ENCODE results near the gene ZNF407. TPM values are rescaled to one million over a fixed set of nuclear protein-coding genes. Genes with fewer than 3 reads are reported as not detected.

ZNF407 gene
- total RNA-seq, 5 donors from 2014 or later (not counting 1 experiment from before 2014, with no cell fraction given): 22.9 to 37.4 (median 24.4) TPM

GRCh38 chr18:74665346-74665745 is 67.7 kb downstream of the ZNF407 start:
- Mint-ChIP-seq H3K4me1 (peaks cover 0 to 5% (median 0%) of the 10 kb centered on the region in 3 donors), H3K9me3 (no peaks in the 10 kb centered on the region), H3K4me3 (no peak overlapping the region), H3K27me3 (no peaks in the 10 kb centered on the region), H3K36me3 (peaks cover 40% of the 10 kb centered on the region), H3K27ac (no peak overlapping the region)
- Histone ChIP-seq H3K9me3 (no peaks in the 10 kb centered on the region), H3K4me3 (ENCODE audit: control insufficient read depth in 1 of 2, extremely low read depth in 1 of 2, low read length in 1 of 2) (no peak overlapping the region), H3K27me3 (replicated peaks in 1 of 2; ENCODE audit: control insufficient read depth in 2 of 2, extremely low read depth in 1 of 2, insufficient read depth in 2 of 2, low read length in 1 of 2) (no peaks in the 10 kb centered on the region), H3K36me3 (ENCODE audit: control insufficient read depth in 2 of 2, extremely low read depth in 1 of 2, insufficient read depth in 1 of 2, low read length in 1 of 2) (peaks cover 0 to 6% of the 10 kb centered on the region in 2 donors), H3K4me1 (ENCODE audit: control insufficient read depth in 1 of 2, extremely low read depth in 1 of 2, insufficient read depth in 2 of 2, low read length in 2 of 2) (no peaks in the 10 kb centered on the region), H3K27ac (ENCODE audit: low read length) (no peak overlapping the region)
- ChIA-PET POLR2A (no interaction called here), CTCF (interaction anchor here in 1 of 2 donors (0.6 kb wide), 1 partner anchor 183 kb away, joined by 5 read pairs; no protein-coding TSS in a partner anchor)
- ATAC-seq (replicated peaks in 1 of 4) (no peak), DNase-seq (no peak)
- 100% methylated on average over 1 of the region's 4 CpGs for WGBS (ENCODE audit: insufficient coverage)

GRCh38 chr18:74665905-74666304 is 68.2 kb downstream of the ZNF407 start:
- H3K36me3 Mint-ChIP-seq: peaks cover 42% of the 10 kb centered on the region
- H3K27ac ChIP-seq (ENCODE audit: low read length): no peak overlapping the region
- peaks cover 0 to 5% (median 0%) of the 10 kb centered on the region in 3 donors for H3K4me1 Mint-ChIP-seq
- no peaks in the 10 kb centered on the region for H3K4me1 ChIP-seq (ENCODE audit: control insufficient read depth in 1 of 2, extremely low read depth in 1 of 2, insufficient read depth in 2 of 2, low read length in 2 of 2)
- no peak overlapping the region for H3K4me3 ChIP-seq (ENCODE audit: control insufficient read depth in 1 of 2, extremely low read depth in 1 of 2, low read length in 1 of 2)
- no peak overlapping the region for H3K4me3 Mint-ChIP-seq
- 96% methylated on average over 9 of the region's 9 CpGs for WGBS (ENCODE audit: insufficient coverage)
- POLR2A ChIA-PET: no interaction called here
- no peak overlapping the region for H3K27ac Mint-ChIP-seq
- peaks cover 0 to 6% of the 10 kb centered on the region in 2 donors for H3K36me3 ChIP-seq (ENCODE audit: control insufficient read depth in 2 of 2, extremely low read depth in 1 of 2, insufficient read depth in 1 of 2, low read length in 1 of 2)
- no peak for ATAC-seq (replicated peaks in 1 of 4)
- DNase-seq: no peak
- no peaks in the 10 kb centered on the region for H3K9me3 Mint-ChIP-seq
- CTCF ChIA-PET: no interaction called here
- no peaks in the 10 kb centered on the region for H3K27me3 ChIP-seq (replicated peaks in 1 of 2; ENCODE audit: control insufficient read depth in 2 of 2, extremely low read depth in 1 of 2, insufficient read depth in 2 of 2, low read length in 1 of 2)
- H3K9me3 ChIP-seq: no peaks in the 10 kb centered on the region
- H3K27me3 Mint-ChIP-seq: no peaks in the 10 kb centered on the region

GRCh38 chr18:74669136-74669798 is 71.6 kb downstream of the ZNF407 start:
- H3K4me1 ChIP-seq (ENCODE audit: control insufficient read depth in 1 of 2, extremely low read depth in 1 of 2, insufficient read depth in 2 of 2, low read length in 2 of 2): no peaks in the 10 kb centered on the region
- H3K27me3 ChIP-seq (replicated peaks in 1 of 2; ENCODE audit: control insufficient read depth in 2 of 2, extremely low read depth in 1 of 2, insufficient read depth in 2 of 2, low read length in 1 of 2): no peaks in the 10 kb centered on the region
- H3K9me3 Mint-ChIP-seq: no peaks in the 10 kb centered on the region
- no peak for ATAC-seq (replicated peaks in 1 of 4)
- CTCF ChIA-PET: no interaction called here
- H3K9me3 ChIP-seq: no peaks in the 10 kb centered on the region
- no peak for DNase-seq
- no peak overlapping the region for H3K27ac Mint-ChIP-seq
- no peaks in the 10 kb centered on the region for H3K27me3 Mint-ChIP-seq
- H3K36me3 Mint-ChIP-seq: peaks cover 62% of the 10 kb centered on the region
- no peak overlapping the region for H3K4me3 ChIP-seq (ENCODE audit: control insufficient read depth in 1 of 2, extremely low read depth in 1 of 2, low read length in 1 of 2)
- H3K36me3 ChIP-seq (ENCODE audit: control insufficient read depth in 2 of 2, extremely low read depth in 1 of 2, insufficient read depth in 1 of 2, low read length in 1 of 2): peaks cover 0 to 13% of the 10 kb centered on the region in 2 donors
- peaks cover 0 to 5% (median 0%) of the 10 kb centered on the region in 3 donors for H3K4me1 Mint-ChIP-seq
- no peak overlapping the region for H3K4me3 Mint-ChIP-seq
- no peak overlapping the region for H3K27ac ChIP-seq (ENCODE audit: low read length)
- POLR2A ChIA-PET: no interaction called here
- 94% methylated on average over 2 of the region's 8 CpGs for WGBS (ENCODE audit: insufficient coverage)

- ChIA-PET POLR2A (no interaction called here), CTCF (no interaction called here)
- Mint-ChIP-seq H3K4me1 (no peaks in the 10 kb centered on the region), H3K27ac (no peak overlapping the region), H3K36me3 (peaks cover 70% of the 10 kb centered on the region), H3K4me3 (no peak overlapping the region), H3K9me3 (peaks cover 0 to 4% (median under 1%) of the 10 kb centered on the region in 3 donors), H3K27me3 (no peaks in the 10 kb centered on the region)
- WGBS (ENCODE audit: insufficient coverage): 92% methylated on average over 3 of the region's 6 CpGs
- Histone ChIP-seq H3K4me3 (ENCODE audit: control insufficient read depth in 1 of 2, extremely low read depth in 1 of 2, low read length in 1 of 2) (no peak overlapping the region), H3K4me1 (ENCODE audit: control insufficient read depth in 1 of 2, extremely low read depth in 1 of 2, insufficient read depth in 2 of 2, low read length in 2 of 2) (no peaks in the 10 kb centered on the region), H3K27ac (ENCODE audit: low read length) (no peak overlapping the region), H3K36me3 (ENCODE audit: control insufficient read depth in 2 of 2, extremely low read depth in 1 of 2, insufficient read depth in 1 of 2, low read length in 1 of 2) (peaks cover 4 to 16% of the 10 kb centered on the region in 2 donors), H3K9me3 (no peaks in the 10 kb centered on the region), H3K27me3 (replicated peaks in 1 of 2; ENCODE audit: control insufficient read depth in 2 of 2, extremely low read depth in 1 of 2, insufficient read depth in 2 of 2, low read length in 1 of 2) (no peaks in the 10 kb centered on the region)
- DNase-seq: no peak
- no peak for ATAC-seq (replicated peaks in 1 of 4)
These were observed 74.7 kb downstream of the ZNF407 start for GRCh38 chr18:74672371-74672770.

GRCh38 chr18:74674487-74674886 is 76.8 kb downstream of the ZNF407 start:
- H3K4me3 ChIP-seq (ENCODE audit: control insufficient read depth in 1 of 2, extremely low read depth in 1 of 2, low read length in 1 of 2): no peak overlapping the region
- peaks cover 0 to 8% (median 5%) of the 10 kb centered on the region in 3 donors for H3K9me3 Mint-ChIP-seq
- H3K4me1 Mint-ChIP-seq: peaks cover 0 to 5% (median 4%) of the 10 kb centered on the region in 3 donors
- no peak for DNase-seq
- H3K27me3 ChIP-seq (replicated peaks in 1 of 2; ENCODE audit: control insufficient read depth in 2 of 2, extremely low read depth in 1 of 2, insufficient read depth in 2 of 2, low read length in 1 of 2): no peaks in the 10 kb centered on the region
- H3K9me3 ChIP-seq: no peaks in the 10 kb centered on the region
- no peak overlapping the region for H3K27ac ChIP-seq (ENCODE audit: low read length)
- H3K36me3 ChIP-seq (ENCODE audit: control insufficient read depth in 2 of 2, extremely low read depth in 1 of 2, insufficient read depth in 1 of 2, low read length in 1 of 2): peaks cover 4 to 9% of the 10 kb centered on the region in 2 donors
- no peak overlapping the region for H3K27ac Mint-ChIP-seq
- ATAC-seq (replicated peaks in 1 of 4): no peak
- no peaks in the 10 kb centered on the region for H3K4me1 ChIP-seq (ENCODE audit: control insufficient read depth in 1 of 2, extremely low read depth in 1 of 2, insufficient read depth in 2 of 2, low read length in 2 of 2)
- peaks cover 74% of the 10 kb centered on the region for H3K36me3 Mint-ChIP-seq
- no CpG with 5 or more reads among the region's 2 CpGs for WGBS (ENCODE audit: insufficient coverage)
- no peaks in the 10 kb centered on the region for H3K27me3 Mint-ChIP-seq
- ChIA-PET CTCF (no interaction called here), POLR2A (no interaction called here)
- H3K4me3 Mint-ChIP-seq: no peak overlapping the region

GRCh38 chr18:74679006-74679678 is 81.5 kb downstream of the ZNF407 start:
- no peak overlapping the region for H3K4me3 ChIP-seq (ENCODE audit: control insufficient read depth in 1 of 2, extremely low read depth in 1 of 2, low read length in 1 of 2)
- H3K4me1 ChIP-seq (ENCODE audit: control insufficient read depth in 1 of 2, extremely low read depth in 1 of 2, insufficient read depth in 2 of 2, low read length in 2 of 2): no peaks in the 10 kb centered on the region
- Mint-ChIP-seq H3K4me1 (peaks cover 19 to 23% (median 23%) of the 10 kb centered on the region in 3 donors), H3K9me3 (peaks cover 0 to 8% (median 5%) of the 10 kb centered on the region in 3 donors), H3K36me3 (peaks cover 58% of the 10 kb centered on the region), H3K4me3 (no peak overlapping the region), H3K27ac (no peak overlapping the region), H3K27me3 (no peaks in the 10 kb centered on the region)
- no peaks in the 10 kb centered on the region for H3K9me3 ChIP-seq
- H3K36me3 ChIP-seq (ENCODE audit: control insufficient read depth in 2 of 2, extremely low read depth in 1 of 2, insufficient read depth in 1 of 2, low read length in 1 of 2): peaks cover 2 to 4% of the 10 kb centered on the region in 2 donors
- H3K27ac ChIP-seq (ENCODE audit: low read length): no peak overlapping the region
- POLR2A ChIA-PET: no interaction called here
- DNase-seq: no peak
- CTCF ChIA-PET: no interaction called here
- H3K27me3 ChIP-seq (replicated peaks in 1 of 2; ENCODE audit: control insufficient read depth in 2 of 2, extremely low read depth in 1 of 2, insufficient read depth in 2 of 2, low read length in 1 of 2): no peaks in the 10 kb centered on the region
- WGBS (ENCODE audit: insufficient coverage): 57% methylated on average over 3 of the region's 6 CpGs
- ATAC-seq (replicated peaks in 1 of 4): no peak
